Bronchial epithelial cell (primary cell): Measurements from ENCODE around the gene NUTM2G. TPM values are rescaled to one million over a fixed set of nuclear protein-coding genes. Genes with fewer than 3 reads are reported as not detected.
"Not testable (repeated sequence)": the region's sequence is repeated elsewhere in the genome, so short reads cannot be mapped to it uniquely, and the experiment has no call there.

ENCODE experiments used
- DNase-seq: peaks from one replicate; pipeline ENCODE4 v3.0.0-alpha.2; 2010; ENCODE audit warnings: low read depth
- FAIRE-seq: peaks from 2 replicates; lab custom pipeline; 2011; peaks lifted over from hg19 to GRCh38; lab: Jason Lieb, UNC
- H3K27me3 ChIP-seq: 2 replicates; pipeline ENCODE4 v1.5.1; 2011; ENCODE audit warnings: low read length; ENCODE audit not compliant: control insufficient read depth, insufficient read depth
- H3K36me3 ChIP-seq: 2 replicates; pipeline ENCODE4 v1.5.1; 2011; ENCODE audit warnings: low read length; ENCODE audit not compliant: control insufficient read depth, insufficient read depth
- H3K4me3 ChIP-seq: 2 replicates; pipeline ENCODE4 v1.5.1; 2011; ENCODE audit warnings: mild to moderate bottlenecking, low read depth, low read length, control low read depth
- total RNA-seq: library from RNA; depleted of rRNA; stranded (reverse); fragments of >200 nt; gene quantifications from 2 replicates; pipeline ENCODE4 v1.2.1, GENCODE V29; 2014
- TF ChIP-seq, protein P1 (sequence below): IDR thresholded peaks from 2 replicates; pipeline ENCODE4 v1.5.1; 2011; ENCODE audit warnings: mild to moderate bottlenecking, moderate library complexity, low read length, control low read depth, inconsistent platforms; ENCODE audit not compliant: insufficient read depth, severe bottlenecking

NUTM2G gene
- total RNA-seq: not detected in 2 replicates

DNA sequence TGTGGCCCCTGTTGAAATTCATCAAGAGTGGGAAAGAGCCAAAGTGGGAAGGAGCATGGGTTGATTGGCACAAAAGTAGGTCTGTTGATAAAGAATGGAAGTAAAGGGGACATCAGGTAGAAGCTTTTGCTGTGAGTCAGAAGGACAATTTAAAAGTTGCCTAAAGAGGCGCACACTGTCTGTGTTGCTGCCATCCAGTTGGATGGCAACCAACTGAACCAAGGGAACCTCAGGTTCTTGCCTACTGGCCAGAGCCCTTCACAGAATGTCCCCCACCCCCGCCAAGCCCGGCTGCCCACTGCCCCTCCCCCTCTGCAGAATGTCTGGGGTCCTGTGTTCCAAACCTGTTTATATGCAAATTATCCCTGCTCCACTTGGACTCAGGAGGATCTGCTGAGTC is at the start of gene NUTM2G:
TSS of gene NUTM2G (plus strand) at position 301 of the 400 bp plus-strand sequence. CDS start 182 bp downstream, outside the sequence.
- not testable (repeated sequence) for DNase-seq, H3K4me3 ChIP-seq, FAIRE-seq, H3K27me3 ChIP-seq, H3K36me3 ChIP-seq

DNA sequence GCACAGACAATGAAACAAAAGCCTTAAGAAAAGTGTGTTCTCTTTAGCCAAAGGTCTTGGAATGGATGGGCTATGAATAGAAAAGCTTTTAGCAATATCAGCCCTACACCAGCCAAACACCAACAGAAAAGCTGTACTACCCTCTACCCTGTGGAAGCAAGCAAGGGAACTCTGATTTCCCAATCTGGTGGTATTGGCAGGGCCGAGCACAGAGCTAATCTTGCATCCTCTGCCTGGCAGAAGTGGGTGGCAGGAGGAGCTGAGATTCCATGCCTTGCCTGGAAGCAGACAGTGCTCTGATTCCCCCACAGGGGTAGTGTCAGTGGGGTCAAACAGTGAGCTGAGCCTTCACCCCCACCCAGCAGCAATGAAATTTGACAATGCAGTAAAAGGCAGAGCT is 44.7 kb upstream of the NUTM2G start:
- TF ChIP-seq, protein P1, sequence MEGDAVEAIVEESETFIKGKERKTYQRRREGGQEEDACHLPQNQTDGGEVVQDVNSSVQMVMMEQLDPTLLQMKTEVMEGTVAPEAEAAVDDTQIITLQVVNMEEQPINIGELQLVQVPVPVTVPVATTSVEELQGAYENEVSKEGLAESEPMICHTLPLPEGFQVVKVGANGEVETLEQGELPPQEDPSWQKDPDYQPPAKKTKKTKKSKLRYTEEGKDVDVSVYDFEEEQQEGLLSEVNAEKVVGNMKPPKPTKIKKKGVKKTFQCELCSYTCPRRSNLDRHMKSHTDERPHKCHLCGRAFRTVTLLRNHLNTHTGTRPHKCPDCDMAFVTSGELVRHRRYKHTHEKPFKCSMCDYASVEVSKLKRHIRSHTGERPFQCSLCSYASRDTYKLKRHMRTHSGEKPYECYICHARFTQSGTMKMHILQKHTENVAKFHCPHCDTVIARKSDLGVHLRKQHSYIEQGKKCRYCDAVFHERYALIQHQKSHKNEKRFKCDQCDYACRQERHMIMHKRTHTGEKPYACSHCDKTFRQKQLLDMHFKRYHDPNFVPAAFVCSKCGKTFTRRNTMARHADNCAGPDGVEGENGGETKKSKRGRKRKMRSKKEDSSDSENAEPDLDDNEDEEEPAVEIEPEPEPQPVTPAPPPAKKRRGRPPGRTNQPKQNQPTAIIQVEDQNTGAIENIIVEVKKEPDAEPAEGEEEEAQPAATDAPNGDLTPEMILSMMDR: no peak
- H3K4me3 ChIP-seq: no peak overlapping the region
- no peak for DNase-seq
- FAIRE-seq: no peak
- no peaks in the 10 kb centered on the region for H3K27me3 ChIP-seq
- H3K36me3 ChIP-seq: no peaks in the 10 kb centered on the region

DNA sequence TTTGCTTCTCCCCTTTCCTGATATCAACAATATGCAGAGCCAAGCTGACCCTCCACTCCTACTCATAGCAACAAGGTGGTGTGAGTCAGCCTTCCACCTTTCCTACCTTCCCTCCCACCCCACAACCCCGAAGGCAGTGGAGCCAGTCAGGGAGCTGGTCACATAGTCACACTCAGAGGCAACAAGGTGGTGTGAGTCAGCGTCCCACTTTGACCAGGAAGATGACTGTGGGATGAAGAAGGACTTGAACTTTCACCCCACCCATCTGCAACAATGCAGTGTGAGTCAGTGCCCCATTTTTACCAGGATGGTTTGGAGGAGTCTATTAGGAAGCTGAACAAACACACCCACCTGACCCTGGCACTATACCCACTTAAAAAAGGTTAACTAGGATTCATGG is 44.2 kb upstream of the NUTM2G start:
- Histone ChIP-seq H3K4me3 (no peak overlapping the region), H3K27me3 (no peaks in the 10 kb centered on the region), H3K36me3 (no peaks in the 10 kb centered on the region)
- FAIRE-seq (peak; percentile 36), DNase-seq (peak; percentile 97)
- TF ChIP-seq, protein P1: no peak

GRCh38 chr9:96885424-96885823 is 43.2 kb upstream of the NUTM2G start:
- no peaks in the 10 kb centered on the region for H3K36me3 ChIP-seq
- H3K4me3 ChIP-seq: no peak overlapping the region
- FAIRE-seq: no peak
- no peak for DNase-seq
- H3K27me3 ChIP-seq: no peaks in the 10 kb centered on the region
- TF ChIP-seq, protein P1: no peak

DNA sequence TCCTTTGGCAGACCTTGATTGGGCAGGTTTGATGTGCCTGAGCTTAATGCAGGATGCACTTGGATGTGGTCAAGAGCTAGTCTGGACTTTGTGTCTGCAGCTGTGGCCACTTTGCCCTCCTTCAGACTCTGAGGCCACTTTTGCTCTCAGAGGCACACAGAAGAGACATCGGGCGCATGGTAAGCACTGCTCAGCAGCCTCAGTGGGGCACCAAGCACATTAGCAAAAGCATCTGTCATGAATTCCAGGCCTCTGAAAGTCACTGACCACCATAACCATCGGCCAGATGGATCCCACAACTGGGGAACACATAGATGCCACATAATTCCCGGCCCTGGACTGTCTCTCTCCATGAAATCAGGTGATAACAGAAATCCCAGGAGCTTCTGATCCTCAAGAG is 40.1 kb upstream of the NUTM2G start:
- Histone ChIP-seq H3K36me3 (no peaks in the 10 kb centered on the region), H3K4me3 (no peak overlapping the region), H3K27me3 (no peaks in the 10 kb centered on the region)
- FAIRE-seq (no peak), DNase-seq (no peak)
- TF ChIP-seq, protein P1: no peak

DNA sequence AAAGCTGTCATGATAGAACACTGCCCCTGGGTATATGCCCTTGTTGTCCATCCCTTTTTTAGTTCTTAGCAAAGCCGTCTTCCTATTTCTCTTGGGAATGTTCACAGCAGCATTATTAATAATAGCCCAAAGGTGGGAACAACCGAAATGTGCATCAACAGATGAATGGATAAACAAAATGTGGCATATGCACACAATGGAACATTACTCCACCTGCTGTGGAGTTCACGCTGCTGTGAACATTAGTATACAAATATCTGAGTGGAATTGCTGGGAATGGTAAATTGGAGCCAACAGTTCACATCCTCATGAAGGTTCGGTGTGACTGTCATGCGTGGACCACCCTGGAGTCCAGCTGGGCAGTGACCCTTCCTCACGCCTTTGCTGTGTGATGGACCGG is 36.5 kb upstream of the NUTM2G start:
- peaks cover 2% of the 10 kb centered on the region for H3K36me3 ChIP-seq
- no peak overlapping the region for H3K4me3 ChIP-seq
- H3K27me3 ChIP-seq: no peaks in the 10 kb centered on the region
- DNase-seq (no peak), FAIRE-seq (no peak)
- TF ChIP-seq, protein P1: no peak

DNA sequence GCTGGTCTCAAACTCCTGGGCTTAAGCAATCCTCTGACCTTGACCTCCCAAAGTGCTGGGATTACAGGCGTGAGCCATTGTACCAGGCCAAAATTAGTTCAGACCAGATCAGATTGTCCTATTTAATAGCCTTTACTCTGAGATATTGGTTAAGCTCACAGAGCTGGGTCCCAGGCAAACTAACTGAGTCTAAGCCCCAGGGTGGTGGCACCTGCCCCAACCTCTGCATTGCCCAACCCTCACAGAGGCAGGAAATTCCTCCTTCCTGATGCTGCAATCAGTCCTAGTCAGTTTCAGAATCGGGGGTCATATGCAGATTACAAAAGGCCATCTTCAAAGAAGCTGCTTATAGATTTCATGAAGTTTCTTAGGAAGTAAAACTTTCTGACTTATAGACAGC is 28.6 kb upstream of the NUTM2G start:
- not testable (repeated sequence) for H3K27me3 ChIP-seq, DNase-seq, H3K4me3 ChIP-seq, H3K36me3 ChIP-seq
- peak; percentile 18 for FAIRE-seq

DNA sequence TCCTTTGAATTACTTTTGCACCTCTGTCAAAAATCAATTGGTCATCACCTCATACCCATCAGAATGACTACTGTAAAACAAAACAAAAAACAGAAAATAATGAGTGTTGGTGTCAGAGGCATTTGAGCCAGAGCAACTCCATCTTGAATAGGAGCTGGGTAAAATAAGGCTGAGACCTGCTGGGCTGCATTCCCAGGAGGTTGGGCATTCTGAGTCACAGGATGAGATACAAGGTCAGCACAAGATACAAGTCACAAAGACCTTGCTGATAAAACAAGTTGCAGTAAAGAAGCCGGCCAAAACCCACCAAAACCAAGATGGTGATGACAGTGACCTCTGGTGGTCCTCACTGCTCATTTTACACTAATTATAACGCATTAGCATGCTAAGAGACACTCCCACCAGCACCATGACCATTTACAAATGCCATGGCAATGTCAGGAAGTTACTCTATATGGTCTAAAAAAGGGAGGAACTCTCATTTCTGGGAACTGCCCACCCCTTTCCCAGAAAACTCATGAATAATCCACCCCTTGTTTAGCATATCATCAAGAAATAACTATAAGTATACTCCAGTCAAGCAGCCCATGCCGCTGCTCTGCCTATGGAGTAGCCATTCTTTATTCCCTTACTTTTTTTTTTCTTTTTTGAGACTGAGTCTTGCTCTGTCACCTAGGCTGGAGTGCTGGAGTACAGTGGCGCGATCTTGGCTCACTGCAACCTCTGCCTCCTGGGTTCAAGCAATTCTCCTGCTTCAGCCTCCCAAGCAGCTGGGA is 23.5 kb upstream of the NUTM2G start:
- H3K4me3 ChIP-seq, H3K36me3 ChIP-seq, H3K27me3 ChIP-seq, FAIRE-seq: not testable (repeated sequence)
- DNase-seq: peak; percentile 43

- not testable (repeated sequence) for FAIRE-seq, H3K4me3 ChIP-seq, DNase-seq, H3K36me3 ChIP-seq, H3K27me3 ChIP-seq
Observed at GRCh38 chr9:96908479-96908878, 20.2 kb upstream of the NUTM2G start.
